Lower leg skin (tissue), 3 donors: ENCODE results near the gene PRSS12.

Experiments
- POLR2A ChIP-seq, 2 donors: fragments of 450-650 bp; IDR thresholded peaks; one replicate each; pipeline ENCODE4 v1.6.1; 2016 to 2017; ENCODE audit warnings: antibody characterized with exemption in 2 of 2, mild to moderate bottlenecking in 1 of 2, moderate library complexity in 1 of 2
- TF ChIP-seq, protein P1 (sequence below), 3 donors: fragments of 450-650 bp; IDR thresholded peaks; one replicate each; pipeline ENCODE4 v1.5.1; 2016; ENCODE audit warnings: antibody characterized with exemption in 3 of 3, mild to moderate bottlenecking in 3 of 3, moderate library complexity in 2 of 3

DNA sequence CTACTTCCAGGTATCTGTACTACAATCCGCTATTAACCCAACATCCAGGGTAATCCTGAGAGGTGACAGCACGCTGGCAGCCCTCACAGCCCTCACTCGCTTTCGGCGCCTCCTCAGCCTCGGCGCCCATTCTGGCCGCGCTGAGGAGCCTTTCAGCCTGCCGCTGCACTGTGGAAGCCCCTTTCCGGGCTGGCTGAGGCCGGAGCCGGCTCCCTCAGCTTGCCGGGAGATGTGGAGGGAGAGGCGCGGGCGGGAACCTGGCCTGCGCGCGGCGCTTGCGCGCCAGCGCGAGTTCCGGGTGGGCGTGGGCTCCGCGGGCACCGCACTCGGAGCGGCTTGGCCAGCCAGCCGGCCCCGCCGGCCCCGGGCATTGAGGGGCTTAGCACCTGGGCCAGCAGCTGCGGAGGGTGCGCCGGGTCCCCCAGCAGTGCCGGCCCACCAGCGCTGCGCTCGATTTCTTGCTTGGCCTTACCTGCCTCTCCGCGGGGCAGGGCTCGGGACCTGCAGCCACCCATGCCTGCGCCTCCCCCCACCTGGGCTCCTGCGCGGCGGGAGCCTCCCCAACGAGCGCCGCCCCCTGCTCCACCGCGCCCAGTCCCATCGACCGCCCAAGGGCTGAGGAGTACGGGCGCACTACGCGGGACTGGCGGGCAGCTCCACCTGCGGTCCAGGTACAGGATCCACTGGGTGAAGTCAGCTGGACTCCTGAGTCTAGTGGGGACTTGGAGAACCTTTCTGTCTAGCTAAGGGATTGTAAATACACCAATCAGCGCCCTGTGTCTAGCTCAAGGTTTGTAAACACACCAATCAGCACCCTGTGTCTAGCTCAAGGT lies 87.3 kb downstream of the PRSS12 start:
- TF ChIP-seq, protein P1, sequence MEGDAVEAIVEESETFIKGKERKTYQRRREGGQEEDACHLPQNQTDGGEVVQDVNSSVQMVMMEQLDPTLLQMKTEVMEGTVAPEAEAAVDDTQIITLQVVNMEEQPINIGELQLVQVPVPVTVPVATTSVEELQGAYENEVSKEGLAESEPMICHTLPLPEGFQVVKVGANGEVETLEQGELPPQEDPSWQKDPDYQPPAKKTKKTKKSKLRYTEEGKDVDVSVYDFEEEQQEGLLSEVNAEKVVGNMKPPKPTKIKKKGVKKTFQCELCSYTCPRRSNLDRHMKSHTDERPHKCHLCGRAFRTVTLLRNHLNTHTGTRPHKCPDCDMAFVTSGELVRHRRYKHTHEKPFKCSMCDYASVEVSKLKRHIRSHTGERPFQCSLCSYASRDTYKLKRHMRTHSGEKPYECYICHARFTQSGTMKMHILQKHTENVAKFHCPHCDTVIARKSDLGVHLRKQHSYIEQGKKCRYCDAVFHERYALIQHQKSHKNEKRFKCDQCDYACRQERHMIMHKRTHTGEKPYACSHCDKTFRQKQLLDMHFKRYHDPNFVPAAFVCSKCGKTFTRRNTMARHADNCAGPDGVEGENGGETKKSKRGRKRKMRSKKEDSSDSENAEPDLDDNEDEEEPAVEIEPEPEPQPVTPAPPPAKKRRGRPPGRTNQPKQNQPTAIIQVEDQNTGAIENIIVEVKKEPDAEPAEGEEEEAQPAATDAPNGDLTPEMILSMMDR (IDR thresholded peaks at IDR 0.05) = no peak
- TF ChIP-seq POLR2A (IDR thresholded peaks at IDR 0.05) = no peak
